SU-DHL-6 (cell line): Measurements from ENCODE around the gene C19orf18.

ENCODE experiments used
- CTCF ChIP-seq: fragments of 200-600 bp; sonication (generic); IDR thresholded peaks from one replicate; pipeline ENCODE4 v1.5.1; 2017; ENCODE audit warnings: antibody characterized with exemption, mild to moderate bottlenecking, low read length, moderate library complexity; ENCODE audit not compliant: insufficient read depth, poor library complexity, severe bottlenecking
- EZH2phosphoT487 ChIP-seq: fragments of 200-600 bp; sonication (generic), shearing (Covaris generic); conservative IDR thresholded peaks from 2 replicates; pipeline ENCODE4 v1.6.1; 2018; ENCODE audit warnings: mild to moderate bottlenecking, antibody characterized with exemption, low read length, moderate library complexity, mixed read lengths

GRCh38 chr19:58010507-58010906 is 36.2 kb upstream of the C19orf18 start:
- TF ChIP-seq CTCF (no peak), EZH2phosphoT487 (no peak)
